ENCODE data around the gene CALN1.
"Not testable (repeated sequence)": the region's sequence is repeated elsewhere in the genome, so short reads cannot be mapped to it uniquely, and the experiment has no call there.

The CALN1 gene

GRCh38 chr7:71972534-71972933, 439.6 kb downstream of the CALN1 start:
- no peak for DNase-seq (ENCODE audit: low read depth)

DNA sequence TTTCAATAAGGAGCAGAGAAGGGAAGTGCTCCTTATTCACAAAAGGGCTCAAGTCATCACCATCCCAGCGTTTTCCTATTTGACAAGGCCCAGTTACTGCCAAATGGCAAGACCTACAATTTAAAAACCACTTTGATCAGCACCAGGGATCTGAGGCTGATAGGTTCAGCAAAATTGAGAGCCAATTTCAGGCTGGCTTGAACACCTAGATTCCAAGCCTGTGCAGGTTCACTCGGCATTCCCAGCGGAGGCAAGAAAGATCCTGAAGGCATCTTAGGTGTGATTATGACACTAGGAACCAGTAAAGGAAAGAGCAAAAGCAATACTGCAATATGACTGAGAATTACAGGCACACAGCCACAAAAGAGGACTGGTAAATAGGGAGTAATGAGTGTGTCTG, 441.4 kb downstream of the CALN1 start:
- DNase-seq (ENCODE audit: low read depth) = no peak

DNA sequence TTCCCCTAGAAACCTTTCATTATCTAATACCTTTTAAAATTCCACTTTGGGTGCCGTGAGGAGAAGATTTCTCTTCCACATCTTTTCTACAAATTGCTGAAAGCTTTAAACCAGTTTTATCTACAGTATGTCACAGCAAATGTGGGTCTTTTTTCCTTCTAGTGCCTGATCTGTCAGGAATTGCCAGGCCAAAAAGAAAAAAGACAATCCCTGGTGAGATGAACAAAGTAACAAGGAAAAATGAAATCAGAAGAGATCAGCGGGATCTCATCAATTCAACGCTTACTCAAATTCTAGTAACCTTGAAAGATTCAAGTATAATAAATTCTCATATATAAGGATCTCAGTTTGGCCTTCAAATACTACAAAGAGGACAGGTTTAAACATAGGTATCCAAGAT, 449.5 kb downstream of the CALN1 start:
- no peak for DNase-seq (ENCODE audit: low read depth)

DNA sequence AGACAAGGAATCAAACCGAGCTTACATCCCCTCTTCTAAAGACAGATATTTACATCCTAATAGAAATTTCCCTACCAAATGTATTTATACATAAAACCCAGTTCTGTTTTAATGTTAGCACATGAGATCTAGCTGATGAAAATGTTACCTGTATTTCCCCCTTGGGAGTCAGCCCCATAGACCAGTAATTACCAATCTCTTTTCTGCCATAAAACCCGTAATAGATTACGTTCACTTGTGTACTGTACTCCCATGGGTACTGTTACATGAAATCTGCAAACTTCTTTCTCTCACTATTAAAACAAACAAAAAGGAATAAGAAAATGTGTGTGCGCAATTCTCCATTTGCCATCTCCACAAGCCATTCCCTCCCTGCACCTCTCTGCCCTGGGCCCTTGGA, 450.9 kb downstream of the CALN1 start:
- no peak for DNase-seq (ENCODE audit: low read depth)

GRCh38 chr7:71942115-71942514, 470.0 kb downstream of the CALN1 start:
- DNase-seq (ENCODE audit: low read depth) = no peak

GRCh38 chr7:71937840-71938371, 474.2 kb downstream of the CALN1 start:
- no peak for DNase-seq (ENCODE audit: low read depth)

DNA sequence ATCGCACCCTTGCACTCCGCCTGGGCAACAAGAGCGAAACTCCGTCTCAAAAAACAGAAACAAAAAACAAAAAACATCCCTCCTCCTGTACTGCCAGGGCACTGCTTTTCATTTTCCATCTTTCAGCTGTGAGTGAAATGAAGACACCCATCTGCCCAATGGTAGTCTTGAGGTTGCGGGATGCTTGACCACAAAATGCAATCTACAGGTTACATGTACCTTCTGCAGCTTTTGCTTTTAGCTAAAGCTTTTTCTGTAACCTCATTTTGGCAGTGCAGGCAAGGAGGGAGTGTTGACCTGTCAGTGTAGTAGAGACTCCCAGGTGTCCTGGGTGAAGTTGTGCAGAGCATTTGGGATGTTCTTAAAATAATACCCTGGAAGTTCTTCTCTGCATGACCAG, 476.5 kb downstream of the CALN1 start:
- no peak for DNase-seq (ENCODE audit: low read depth)

- DNase-seq (ENCODE audit: low read depth) = no peak
Measured at GRCh38 chr7:71933426-71933825, 478.7 kb downstream of the CALN1 start.

- no peak for DNase-seq (ENCODE audit: low read depth)
Measured at GRCh38 chr7:71925663-71926062, 486.5 kb downstream of the CALN1 start.

DNA sequence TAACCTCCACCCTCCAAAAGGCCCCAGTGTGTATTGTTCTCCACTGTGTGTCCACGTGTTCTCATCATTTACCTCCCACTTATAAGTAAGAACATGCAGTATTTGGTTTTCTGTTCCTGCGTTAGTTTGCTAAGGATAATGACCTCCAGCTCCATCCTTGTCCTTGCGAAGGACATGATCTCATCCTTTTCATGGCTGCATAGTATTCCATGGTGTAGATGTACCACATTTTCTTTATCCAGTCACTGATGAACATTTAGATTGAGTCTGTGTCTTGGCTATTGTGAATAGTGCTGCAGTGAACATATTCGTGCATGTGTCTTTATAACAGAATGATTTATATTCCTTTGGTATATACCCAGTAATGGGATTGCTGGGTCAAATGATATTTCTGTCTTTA, 497.9 kb downstream of the CALN1 start:
- not testable (repeated sequence) for DNase-seq (ENCODE audit: low read depth)

DNA sequence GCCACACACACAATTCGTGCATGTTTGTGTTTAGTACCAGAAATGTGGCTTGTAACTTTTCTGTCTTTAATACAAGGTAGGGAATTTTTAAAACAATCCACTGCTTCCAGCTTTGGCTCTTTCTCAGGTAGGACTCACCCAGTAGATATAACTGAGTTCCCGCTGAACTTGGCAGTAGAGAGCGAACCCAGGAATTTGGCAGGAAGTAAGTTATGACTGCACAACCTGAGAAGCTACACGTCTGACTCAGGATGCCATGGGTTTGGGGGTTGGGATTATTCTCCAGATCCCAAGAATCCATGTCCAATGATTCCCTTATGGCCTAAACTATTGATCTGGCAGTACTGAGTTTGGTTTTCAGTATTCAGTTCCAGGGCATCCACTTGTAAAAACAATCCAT, 499.7 kb downstream of the CALN1 start:
- no peak for DNase-seq (ENCODE audit: low read depth)

- no peak for DNase-seq (ENCODE audit: low read depth)
Measured at GRCh38 chr7:71911051-71911450, 501.1 kb downstream of the CALN1 start.

- DNase-seq (ENCODE audit: low read depth) = no peak
Measured at GRCh38 chr7:71905821-71906220, 506.3 kb downstream of the CALN1 start.

- no peak for DNase-seq (ENCODE audit: low read depth)
Measured at GRCh38 chr7:71904484-71904883, 507.7 kb downstream of the CALN1 start.

DNA sequence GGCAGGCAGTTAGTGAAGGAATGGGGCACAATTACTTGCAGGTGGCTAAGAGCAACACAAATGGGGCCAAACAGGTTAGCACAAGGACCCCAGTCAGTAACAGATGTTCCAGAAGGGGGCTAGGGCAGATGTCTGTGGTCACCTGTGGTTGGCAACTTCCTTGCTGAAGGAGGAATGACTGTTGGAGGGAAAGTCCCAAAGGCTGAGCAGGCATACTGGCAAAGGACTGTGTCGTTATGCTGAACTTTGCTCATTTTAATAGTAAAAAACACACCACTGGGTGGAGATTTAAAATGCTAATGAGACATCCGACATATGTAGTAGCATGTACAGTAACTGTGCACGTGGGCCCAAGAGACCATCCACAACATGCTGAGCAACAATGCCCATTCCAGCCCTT, 511.6 kb downstream of the CALN1 start:
- DNase-seq (ENCODE audit: low read depth) = no peak

GRCh38 chr7:71896535-71896934, 515.6 kb downstream of the CALN1 start:
- DNase-seq (ENCODE audit: low read depth) = no peak

GRCh38 chr7:71886046-71886445, 526.1 kb downstream of the CALN1 start:
- no peak for DNase-seq (ENCODE audit: low read depth)

DNA sequence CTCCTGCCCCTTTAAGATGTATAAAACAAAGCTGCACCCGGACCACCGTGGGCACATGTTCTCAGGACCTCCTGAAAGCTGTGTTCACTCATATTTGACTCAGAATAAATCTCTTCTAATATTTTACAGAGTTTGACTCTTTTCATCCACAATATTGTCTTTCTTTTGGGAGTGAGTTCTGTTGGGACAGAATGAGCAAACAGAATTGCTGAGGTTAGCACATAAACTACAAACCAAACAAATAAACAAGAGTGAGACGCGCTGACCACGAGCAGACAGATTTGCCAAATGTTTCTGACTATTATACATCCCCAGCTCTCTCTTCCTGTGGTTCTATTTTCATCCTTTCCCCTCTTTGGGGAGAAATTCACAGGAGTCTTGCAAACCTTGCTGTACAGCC, 526.7 kb downstream of the CALN1 start:
- DNase-seq (ENCODE audit: low read depth) = no peak

GRCh38 chr7:71883415-71883814, 528.7 kb downstream of the CALN1 start:
- no peak for DNase-seq (ENCODE audit: low read depth)

DNA sequence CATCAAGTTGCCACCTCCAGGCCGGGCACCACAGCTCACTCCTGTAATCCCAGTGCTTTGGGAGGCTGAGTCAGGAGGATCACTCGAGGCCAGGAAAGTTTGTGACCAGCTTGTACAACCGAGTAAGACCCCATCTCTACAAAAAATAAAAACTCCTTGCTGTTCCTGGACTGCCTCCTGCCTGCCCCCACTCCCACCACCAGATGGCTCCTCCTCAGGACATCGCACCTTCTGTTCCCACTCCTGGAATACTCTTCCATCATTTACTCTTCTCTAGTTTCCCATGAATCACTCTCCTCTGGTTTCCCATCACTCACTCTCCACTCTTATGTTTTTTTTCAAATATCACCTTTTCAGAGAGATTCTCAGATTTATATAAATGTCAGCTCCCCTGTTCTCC, 540.7 kb downstream of the CALN1 start:
- DNase-seq (ENCODE audit: low read depth) = no peak

DNA sequence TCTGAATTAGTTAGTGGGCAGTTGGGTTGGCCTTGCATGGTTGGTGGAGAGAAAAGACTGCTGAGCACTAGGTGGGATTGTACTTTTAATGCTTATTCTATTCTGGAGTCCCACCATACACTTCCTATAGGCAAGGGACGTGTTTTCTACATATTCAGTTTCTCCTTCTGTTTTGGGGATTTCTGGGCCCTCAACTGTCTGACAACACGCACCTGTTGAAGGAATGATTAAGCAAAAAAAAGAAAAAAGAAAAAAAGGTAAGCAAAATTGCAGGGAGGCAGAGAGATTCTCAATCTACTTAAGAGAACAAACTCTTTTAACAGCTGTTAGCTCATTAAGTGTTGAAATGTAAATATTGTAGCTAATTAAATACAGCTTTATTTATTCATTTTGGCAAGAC, 541.3 kb downstream of the CALN1 start:
- DNase-seq (ENCODE audit: low read depth) = no peak

- DNase-seq (ENCODE audit: low read depth) = peak; percentile 0
Measured at GRCh38 chr7:71868797-71869196, 543.3 kb downstream of the CALN1 start.

GRCh38 chr7:71867626-71868025, 544.5 kb downstream of the CALN1 start:
- DNase-seq (ENCODE audit: low read depth) = no peak

- no peak for DNase-seq (ENCODE audit: low read depth)
Measured at GRCh38 chr7:71865172-71865571, 547.0 kb downstream of the CALN1 start.

GRCh38 chr7:71864130-71864529, 548.0 kb downstream of the CALN1 start:
- no peak for DNase-seq (ENCODE audit: low read depth)

Data from HS-5 (cell line).